Trophoblast cell (in vitro differentiated cells and primary cell): ENCODE data around the gene ZBED1.
"Not testable (repeated sequence)": the region's sequence is repeated elsewhere in the genome, so short reads cannot be mapped to it uniquely, and the experiment has no call there.

ENCODE experiments used
- DNase-seq, 2 donors: peaks; one replicate each; pipeline ENCODE4 v3.0.0-alpha.2; 2016
- H2AFZ ChIP-seq: 2 replicates; pipeline ENCODE4 v1.6.1; 2013; ENCODE audit warnings: low read length, moderate library complexity, mild to moderate bottlenecking; ENCODE audit not compliant: insufficient read depth, poor library complexity
- H2AK5ac ChIP-seq: 2 replicates; pipeline ENCODE4 v1.6.1; 2013; ENCODE audit warnings: mild to moderate bottlenecking, low read length
- H2BK120ac ChIP-seq: 2 replicates; pipeline ENCODE4 v1.6.1; 2013; ENCODE audit warnings: low read length, mild to moderate bottlenecking, moderate library complexity; ENCODE audit not compliant: insufficient read depth, poor library complexity
- H2BK12ac ChIP-seq: 2 replicates; pipeline ENCODE4 v1.6.1; 2013; ENCODE audit warnings: mild to moderate bottlenecking, low read length, moderate library complexity
- H2BK5ac ChIP-seq: 2 replicates; pipeline ENCODE4 v1.6.1; 2013; ENCODE audit warnings: low read length, low read depth, moderate library complexity, mild to moderate bottlenecking; ENCODE audit not compliant: poor library complexity
- H3K14ac ChIP-seq: 2 replicates; pipeline ENCODE4 v1.6.1; 2013; ENCODE audit warnings: mild to moderate bottlenecking, low read length
- H3K18ac ChIP-seq: 2 replicates; pipeline ENCODE4 v1.6.1; 2013; ENCODE audit warnings: mild to moderate bottlenecking, low read length
- H3K23ac ChIP-seq: 2 replicates; pipeline ENCODE4 v1.6.1; 2013; ENCODE audit warnings: low read length
- H3K27ac ChIP-seq: 2 replicates; pipeline ENCODE4 v1.5.1; 2013; ENCODE audit warnings: low read depth, mild to moderate bottlenecking, inconsistent platforms, low read length, moderate library complexity
- H3K27me3 ChIP-seq: 2 replicates; pipeline ENCODE4 v1.6.1; 2013; ENCODE audit warnings: inconsistent platforms, mild to moderate bottlenecking, low read length, moderate library complexity; ENCODE audit not compliant: insufficient read depth
- H3K36me3 ChIP-seq, 2 experiments: 1 replicate in 1 of 2; 2 replicates in 1 of 2; pipeline ENCODE4 v1.6.1; 2013; ENCODE audit warnings: low read length in 2 of 2, mild to moderate bottlenecking in 2 of 2, moderate library complexity in 1 of 2; ENCODE audit not compliant: insufficient read depth in 2 of 2, control insufficient read depth in 1 of 2
- H3K4ac ChIP-seq: 2 replicates; pipeline ENCODE4 v1.6.1; 2013; ENCODE audit warnings: low read depth, mild to moderate bottlenecking, low read length, moderate library complexity
- H3K4me1 ChIP-seq, 2 experiments: 1 replicate in 1 of 2; 2 replicates in 1 of 2; pipeline ENCODE4 v1.6.1; 2013; ENCODE audit warnings: low read length in 2 of 2, mild to moderate bottlenecking in 2 of 2, moderate library complexity in 1 of 2; ENCODE audit not compliant: insufficient read depth in 2 of 2, control insufficient read depth in 1 of 2
- H3K4me2 ChIP-seq: 2 replicates; pipeline ENCODE4 v1.6.1; 2013; ENCODE audit warnings: inconsistent platforms, mild to moderate bottlenecking, low read length, moderate library complexity
- H3K4me3 ChIP-seq: 2 replicates; pipeline ENCODE4 v1.5.1; 2013; ENCODE audit warnings: mild to moderate bottlenecking, low read depth, low read length, inconsistent platforms
- H3K79me1 ChIP-seq: one replicate; pipeline ENCODE4 v1.6.1; 2013; ENCODE audit warnings: low read length
- H3K79me2 ChIP-seq: 2 replicates; pipeline ENCODE4 v1.6.1; 2013; ENCODE audit warnings: low read length, mild to moderate bottlenecking; ENCODE audit not compliant: control insufficient read depth, insufficient read depth, poor library complexity
- H3K9ac ChIP-seq: 2 replicates; pipeline ENCODE4 v1.6.1; 2013; ENCODE audit warnings: mild to moderate bottlenecking, low read length
- H3K9me3 ChIP-seq: 2 replicates; pipeline ENCODE4 v1.6.1; 2013; ENCODE audit warnings: low read depth, mild to moderate bottlenecking, control low read depth, inconsistent platforms, low read length; ENCODE audit not compliant: insufficient read depth
- H4K12ac ChIP-seq: 2 replicates; pipeline ENCODE4 v1.6.1; 2013; ENCODE audit warnings: low read depth, mild to moderate bottlenecking, low read length, moderate library complexity
- H4K8ac ChIP-seq: 2 replicates; pipeline ENCODE4 v1.6.1; 2013; ENCODE audit warnings: low read depth, mild to moderate bottlenecking, low read length, moderate library complexity
- H4K91ac ChIP-seq: one replicate; pipeline ENCODE4 v1.6.1; 2013; ENCODE audit warnings: low read depth, mild to moderate bottlenecking, low read length, moderate library complexity
- WGBS: extraction: QIAGEN DNeasy Blood & Tissue Kit; methylation state at CpG from one replicate; pipeline ENCODE4 v1.1.7; 2013; ENCODE audit warnings: missing lambda C conversion rate; ENCODE audit not compliant: insufficient read length, insufficient coverage; ENCODE audit errors: extremely low coverage; 5-methylcytosine and 5-hydroxymethylcytosine counted together

The ZBED1 gene

DNA sequence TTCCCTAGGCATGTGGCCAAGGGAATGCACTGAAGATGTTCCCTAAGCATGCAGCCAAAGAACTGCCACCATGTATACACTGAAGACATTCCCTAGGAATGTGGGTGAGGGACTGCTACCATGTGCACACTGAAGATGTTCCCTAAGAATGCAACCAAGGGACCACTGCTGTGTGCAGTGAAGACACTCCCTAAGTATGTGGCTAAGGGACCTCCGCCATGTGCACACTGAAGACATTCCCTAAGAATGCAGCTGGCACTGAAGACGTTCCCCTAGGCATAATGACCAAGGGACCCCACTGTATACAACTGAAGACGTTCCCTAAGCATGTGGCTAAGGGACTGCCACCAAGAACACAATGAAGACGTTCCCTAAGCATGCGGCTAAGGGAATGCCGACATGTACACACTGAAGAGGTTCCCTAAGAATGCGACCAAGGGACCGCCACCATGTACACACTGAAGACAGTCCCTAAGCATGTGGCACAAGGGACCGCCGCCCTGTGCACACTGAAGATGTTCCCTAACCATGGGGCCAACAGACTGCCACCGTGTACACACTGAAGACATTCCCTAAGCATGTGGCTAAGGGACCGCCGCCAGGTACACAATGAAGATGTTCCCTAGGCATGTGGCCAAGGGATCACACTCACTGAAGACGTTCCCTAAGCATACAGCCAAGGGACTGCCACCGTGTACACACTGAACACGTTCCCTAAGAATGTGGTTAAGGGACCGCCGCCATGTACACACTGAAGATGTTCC is 25.6 kb downstream of the ZBED1 start:
- H3K18ac ChIP-seq, result no peak overlapping the region
- H3K9ac ChIP-seq, result no peak overlapping the region
- H2AFZ ChIP-seq, result no peak overlapping the region
- no peak overlapping the region for H3K4me3 ChIP-seq
- no peak overlapping the region for H4K8ac ChIP-seq
- no peak overlapping the region for H2AK5ac ChIP-seq
- no peak overlapping the region for H4K91ac ChIP-seq
- peaks cover 6% of the 10 kb centered on the region for H3K9me3 ChIP-seq
- no peaks in the 10 kb centered on the region for H3K27me3 ChIP-seq
- H2BK120ac ChIP-seq, result no peak overlapping the region
- no peak overlapping the region for H3K4me2 ChIP-seq
- no CpG with 5 or more reads among the region's 18 CpGs for WGBS
- DNase-seq, result no peak
- no peaks in the 10 kb centered on the region for H3K79me2 ChIP-seq
- no peak overlapping the region for H4K12ac ChIP-seq
- H3K4ac ChIP-seq, result no peak overlapping the region
- H3K27ac ChIP-seq, result no peak overlapping the region
- H3K23ac ChIP-seq, result no peak overlapping the region
- peaks cover 3 to 10% of the 10 kb centered on the region in 2 experiments for H3K4me1 ChIP-seq
- no peak overlapping the region for H2BK12ac ChIP-seq
- no peak overlapping the region for H3K14ac ChIP-seq
- H2BK5ac ChIP-seq, result no peak overlapping the region
- no peaks in the 10 kb centered on the region for H3K36me3 ChIP-seq
- H3K79me1 ChIP-seq, result no peaks in the 10 kb centered on the region

DNA sequence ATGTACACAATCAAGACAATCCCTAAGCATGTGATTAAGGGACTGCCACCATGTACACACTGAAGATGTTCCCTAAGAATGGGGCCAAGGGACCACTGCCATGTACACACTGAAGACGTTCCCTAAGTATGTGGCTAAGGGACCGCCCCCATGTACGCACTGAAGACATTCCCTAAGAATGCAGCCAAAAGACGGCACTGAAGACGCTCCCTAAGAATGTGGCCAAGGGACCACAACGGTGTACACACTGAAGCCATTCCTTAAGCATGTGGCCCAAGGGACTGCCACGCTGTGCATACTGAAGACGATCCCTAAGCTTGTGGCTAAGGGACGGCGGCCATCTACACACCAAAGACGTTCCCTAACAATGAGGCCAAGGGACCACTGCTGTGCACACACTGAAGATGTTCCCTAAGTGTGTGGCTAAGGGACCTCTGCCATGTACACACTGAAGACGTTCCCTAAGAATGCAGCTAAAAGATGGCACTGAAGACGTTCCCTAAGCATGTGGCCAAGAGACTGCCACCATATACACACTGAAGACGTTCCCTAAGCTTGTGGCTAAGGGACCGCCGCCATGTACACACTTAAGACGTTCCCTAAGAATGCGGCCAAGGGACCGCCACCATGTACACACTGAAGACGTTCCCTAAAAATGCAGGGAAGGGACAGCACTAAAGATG is 26.4 kb downstream of the ZBED1 start:
- H3K27ac ChIP-seq, result no peak overlapping the region
- no peaks in the 10 kb centered on the region for H3K79me2 ChIP-seq
- no peak overlapping the region for H4K8ac ChIP-seq
- peaks cover 5% of the 10 kb centered on the region for H3K9me3 ChIP-seq
- H3K27me3 ChIP-seq, result no peaks in the 10 kb centered on the region
- H3K4me1 ChIP-seq, result peaks cover 3 to 10% of the 10 kb centered on the region in 2 experiments
- WGBS, result no CpG with 5 or more reads among the region's 20 CpGs
- H2AK5ac ChIP-seq, result no peak overlapping the region
- H2BK5ac ChIP-seq, result no peak overlapping the region
- H2BK120ac ChIP-seq, result no peak overlapping the region
- H3K36me3 ChIP-seq, result no peaks in the 10 kb centered on the region
- no peak overlapping the region for H3K9ac ChIP-seq
- H4K91ac ChIP-seq, result no peak overlapping the region
- H3K18ac ChIP-seq, result no peak overlapping the region
- no peak overlapping the region for H3K4ac ChIP-seq
- H3K14ac ChIP-seq, result no peak overlapping the region
- no peak for DNase-seq
- H3K79me1 ChIP-seq, result no peaks in the 10 kb centered on the region
- no peak overlapping the region for H3K23ac ChIP-seq
- no peak overlapping the region for H3K4me2 ChIP-seq
- H2BK12ac ChIP-seq, result no peak overlapping the region
- H4K12ac ChIP-seq, result no peak overlapping the region
- no peak overlapping the region for H2AFZ ChIP-seq
- no peak overlapping the region for H3K4me3 ChIP-seq

GRCh38 chrX:2473064-2473463 is 27.7 kb downstream of the ZBED1 start:
- not testable (repeated sequence) for H3K79me1 ChIP-seq, H2AFZ ChIP-seq, H3K79me2 ChIP-seq, H3K23ac ChIP-seq, H4K12ac ChIP-seq, H3K9me3 ChIP-seq, H3K9ac ChIP-seq, H3K4ac ChIP-seq, H3K4me1 ChIP-seq, H3K27me3 ChIP-seq, H3K4me2 ChIP-seq, DNase-seq, H2BK120ac ChIP-seq, H2BK12ac ChIP-seq, H3K36me3 ChIP-seq, H3K14ac ChIP-seq, H2AK5ac ChIP-seq, H4K8ac ChIP-seq, H3K18ac ChIP-seq, H3K4me3 ChIP-seq, H4K91ac ChIP-seq, H3K27ac ChIP-seq, H2BK5ac ChIP-seq
- WGBS, result no CpG with 5 or more reads among the region's 15 CpGs

- no peak overlapping the region for H3K14ac ChIP-seq
- no peak overlapping the region for H2BK120ac ChIP-seq
- no CpG with 5 or more reads among the region's 7 CpGs for WGBS
- no peak overlapping the region for H3K9ac ChIP-seq
- H3K36me3 ChIP-seq, result no peaks in the 10 kb centered on the region
- no peaks in the 10 kb centered on the region for H3K79me1 ChIP-seq
- DNase-seq, result no peak
- no peak overlapping the region for H3K18ac ChIP-seq
- H4K8ac ChIP-seq, result no peak overlapping the region
- H4K91ac ChIP-seq, result no peak overlapping the region
- no peak overlapping the region for H3K27ac ChIP-seq
- H2BK5ac ChIP-seq, result no peak overlapping the region
- H4K12ac ChIP-seq, result no peak overlapping the region
- H3K79me2 ChIP-seq, result no peaks in the 10 kb centered on the region
- no peaks in the 10 kb centered on the region for H3K27me3 ChIP-seq
- peaks cover 3% of the 10 kb centered on the region for H3K9me3 ChIP-seq
- no peak overlapping the region for H3K4me3 ChIP-seq
- no peak overlapping the region for H3K4ac ChIP-seq
- no peak overlapping the region for H2AK5ac ChIP-seq
- no peak overlapping the region for H3K4me2 ChIP-seq
- H2AFZ ChIP-seq, result no peak overlapping the region
- peaks cover 0 to 3% of the 10 kb centered on the region in 2 experiments for H3K4me1 ChIP-seq
- no peak overlapping the region for H2BK12ac ChIP-seq
- H3K23ac ChIP-seq, result no peak overlapping the region
These were observed 29.1 kb downstream of the ZBED1 start for GRCh38 chrX:2471641-2472040.
